Common myeloid progenitor, CD34-positive (primary cell): Measurements from ENCODE around the gene AKAP13.

ENCODE experiments used
- CTCF ChIA-PET: fragments of 350-600 bp; sonication (Branson Sonifier 250); formaldehyde crosslinking; loops from one replicate; lab custom pipeline; 2021; ENCODE audit warnings: antibody characterized with exemption; lab: Charles Lee
- POLR2A ChIA-PET: fragments of 350-600 bp; sonication (Branson Sonifier 250); formaldehyde crosslinking; loops from one replicate; lab custom pipeline; 2021; ENCODE audit warnings: antibody characterized with exemption; lab: Charles Lee
- DNase-seq, 3 donors: peaks; one replicate each; pipeline versions ENCODE4 v3.0.0 to v3.0.0-alpha.2; 2013
- H3K27ac ChIP-seq, 2 experiments: 1 replicate in 1 of 2; 2 replicates in 1 of 2; pipeline ENCODE4 v1.7.0; 2013; ENCODE audit warnings: inconsistent platforms in 2 of 2, low read length in 2 of 2, mild to moderate bottlenecking in 2 of 2, low read depth in 1 of 2, moderate library complexity in 1 of 2; ENCODE audit not compliant: severe bottlenecking in 2 of 2, insufficient read depth in 1 of 2, poor library complexity in 1 of 2
- H3K27me3 ChIP-seq, 5 experiments: replicated peaks in 2 of 5; 1 replicate in 3 of 5; 2 replicates in 2 of 5; pipeline versions ENCODE4 v1.6.1 to v1.7.0; 2013; ENCODE audit warnings: low read length in 4 of 5, mild to moderate bottlenecking in 2 of 5, moderate library complexity in 2 of 5, inconsistent platforms in 1 of 5; ENCODE audit not compliant: insufficient read depth in 5 of 5, control insufficient read depth in 4 of 5
- H3K36me3 ChIP-seq, 4 experiments: 1 replicate in 2 of 4; 2 replicates in 2 of 4; pipeline versions ENCODE4 v1.6.1 to v1.7.0; 2013; ENCODE audit warnings: low read length in 3 of 4, control low read depth in 1 of 4, mild to moderate bottlenecking in 1 of 4; ENCODE audit not compliant: control insufficient read depth in 4 of 4, insufficient read depth in 4 of 4
- H3K4me1 ChIP-seq, 4 experiments: 1 replicate in 3 of 4; 2 replicates in 1 of 4; pipeline versions ENCODE4 v1.6.1 to v1.7.1; 2013; ENCODE audit warnings: low read length in 3 of 4, mild to moderate bottlenecking in 3 of 4, control low read depth in 1 of 4, inconsistent platforms in 1 of 4, moderate library complexity in 1 of 4; ENCODE audit not compliant: control insufficient read depth in 4 of 4, insufficient read depth in 4 of 4; ENCODE audit errors: control extremely low read depth in 1 of 4
- H3K4me3 ChIP-seq, 7 experiments: 1 replicate in 4 of 7; 2 replicates in 3 of 7; pipeline versions ENCODE4 v1.5.1 to v1.7.0; 2013; ENCODE audit warnings: mild to moderate bottlenecking in 7 of 7, low read length in 6 of 7, moderate library complexity in 6 of 7, inconsistent platforms in 2 of 7, low read depth in 2 of 7, control low read depth in 1 of 7; ENCODE audit not compliant: insufficient read depth in 4 of 7, control insufficient read depth in 1 of 7; ENCODE audit errors: extremely low read depth in 1 of 7
- H3K9me3 ChIP-seq, 5 experiments: 1 replicate in 4 of 5; 2 replicates in 1 of 5; pipeline versions ENCODE4 v1.6.1 to v1.7.1; 2013; ENCODE audit warnings: low read length in 4 of 5, mild to moderate bottlenecking in 2 of 5, inconsistent platforms in 1 of 5, low read depth in 1 of 5, moderate library complexity in 1 of 5; ENCODE audit not compliant: control insufficient read depth in 4 of 5, insufficient read depth in 2 of 5; ENCODE audit errors: control extremely low read depth in 1 of 5
- WGBS: methylation state at CpG from one replicate; pipeline ENCODE4 v1.1.5; 2013; ENCODE audit not compliant: insufficient coverage; 5-methylcytosine and 5-hydroxymethylcytosine counted together

Gene AKAP13

GRCh38 chr15:85397151-85397550 is 16.7 kb downstream of the AKAP13 start:
- Histone ChIP-seq H3K4me3 (no peak overlapping the region), H3K9me3 (no peaks in the 10 kb centered on the region), H3K4me1 (peaks cover 0 to 11% (median 8%) of the 10 kb centered on the region in 4 experiments), H3K27ac (no peak overlapping the region), H3K27me3 (no peaks in the 10 kb centered on the region), H3K36me3 (no peaks in the 10 kb centered on the region)
- ChIA-PET POLR2A (interaction anchor here (0.6 kb wide), 1 partner anchor 29 kb away, joined by 3 read pairs; no protein-coding TSS in a partner anchor), CTCF (interaction anchor here (1.1 kb wide), 1 partner anchor 15 kb away, joined by 5 read pairs; no protein-coding TSS in a partner anchor)
- no peak for DNase-seq
- 92% methylated on average over 2 of the region's 3 CpGs for WGBS

- POLR2A ChIA-PET = no interaction called here
- no peak for DNase-seq
- no peaks in the 10 kb centered on the region for H3K9me3 ChIP-seq
- H3K36me3 ChIP-seq = no peaks in the 10 kb centered on the region
- no peak overlapping the region for H3K4me3 ChIP-seq
- whole genome bisulfite sequencing = no CpG with 5 or more reads among the region's 3 CpGs
- H3K27me3 ChIP-seq = no peaks in the 10 kb centered on the region
- CTCF ChIA-PET = no interaction called here
- H3K4me1 ChIP-seq = peaks cover 0 to 19% (median 14%) of the 10 kb centered on the region in 4 experiments
- H3K27ac ChIP-seq = no peak overlapping the region
Measured at GRCh38 chr15:85397926-85398325, 17.5 kb downstream of the AKAP13 start.

GRCh38 chr15:85398822-85399221 is 18.4 kb downstream of the AKAP13 start:
- Histone ChIP-seq H3K4me3 (no peak overlapping the region), H3K9me3 (no peaks in the 10 kb centered on the region), H3K27me3 (no peaks in the 10 kb centered on the region), H3K27ac (no peak overlapping the region), H3K36me3 (no peaks in the 10 kb centered on the region), H3K4me1 (peaks cover 2 to 28% (median 18%) of the 10 kb centered on the region in 4 experiments)
- DNase-seq = no peak
- ChIA-PET CTCF (no interaction called here), POLR2A (no interaction called here)
- no CpG with 5 or more reads among the region's 2 CpGs for WGBS

- peaks cover 9 to 36% (median 25%) of the 10 kb centered on the region in 4 experiments for H3K4me1 ChIP-seq
- H3K27ac ChIP-seq = no peak overlapping the region
- ChIA-PET CTCF (interaction anchor here (1.0 to 6.9 kb wide), 2 partner anchors 13 to 101 kb away, joined by 3 to 51 read pairs; no protein-coding TSS in a partner anchor), POLR2A (no interaction called here)
- no peaks in the 10 kb centered on the region for H3K36me3 ChIP-seq
- no peak overlapping the region for H3K4me3 ChIP-seq
- no peaks in the 10 kb centered on the region for H3K27me3 ChIP-seq
- 100% methylated on average over 3 of the region's 5 CpGs for WGBS
- no peaks in the 10 kb centered on the region for H3K9me3 ChIP-seq
- DNase-seq = no peak
Measured at GRCh38 chr15:85399627-85400026, 19.2 kb downstream of the AKAP13 start.

- no CpG with 5 or more reads among the region's 3 CpGs for WGBS
- Histone ChIP-seq H3K4me3 (no peak overlapping the region), H3K9me3 (no peaks in the 10 kb centered on the region), H3K36me3 (no peaks in the 10 kb centered on the region), H3K27ac (no peak overlapping the region), H3K4me1 (peaks cover 11 to 44% (median 29%) of the 10 kb centered on the region in 4 experiments), H3K27me3 (no peaks in the 10 kb centered on the region)
- POLR2A ChIA-PET = no interaction called here
- DNase-seq = no peak
- CTCF ChIA-PET = interaction anchor here (0.7 to 6.9 kb wide), 5 partner anchors 9 to 104 kb away, joined by 3 to 51 read pairs (median 3); no protein-coding TSS in a partner anchor
Measured at GRCh38 chr15:85400606-85401005, 20.2 kb downstream of the AKAP13 start.

GRCh38 chr15:85401108-85401774 is 20.8 kb downstream of the AKAP13 start:
- no peaks in the 10 kb centered on the region for H3K9me3 ChIP-seq
- DNase-seq = no peak
- H3K27me3 ChIP-seq = no peaks in the 10 kb centered on the region
- H3K27ac ChIP-seq = no peak overlapping the region
- H3K36me3 ChIP-seq = no peaks in the 10 kb centered on the region
- ChIA-PET CTCF (interaction anchor here (0.8 to 6.9 kb wide), 6 partner anchors 11 to 111 kb away, joined by 3 to 51 read pairs (median 3); no protein-coding TSS in a partner anchor), POLR2A (interaction anchor here (1.0 kb wide), 1 partner anchor 13 kb away, joined by 3 read pairs; no protein-coding TSS in a partner anchor)
- H3K4me3 ChIP-seq = no peak overlapping the region
- 100% methylated on average over 3 of the region's 4 CpGs for WGBS
- peaks cover 11 to 49% (median 29%) of the 10 kb centered on the region in 4 experiments for H3K4me1 ChIP-seq
